A549 (cell line): ENCODE measurements around the gene NECAB3. TPM values are rescaled to one million over a fixed set of nuclear protein-coding genes. Genes with fewer than 3 reads are reported as not detected.
"Not testable (repeated sequence)": the region's sequence is repeated elsewhere in the genome, so short reads cannot be mapped to it uniquely, and the experiment has no call there.

Experiments
- ATAC-seq, 2 experiments: fragments of 200-7000 bp in 1 of 2; fragments of >200 bp in 1 of 2; cut with Nextera tagmentation in 1 of 2; cut with Tn5 transposase in 1 of 2; 3 replicates each; pipeline versions ENCODE4 v1.8.0 to v1.9.1; 2018 to 2020; ENCODE audit warnings: mild to moderate bottlenecking in 1 of 2, moderate library complexity in 1 of 2
- CTCF ChIA-PET: fragments of 300-600 bp; sonication (Branson Sonifier 250); formaldehyde crosslinking; extraction: SDS; loops from one replicate; lab custom pipeline; 2021; ENCODE audit warnings: antibody characterized with exemption, inconsistent platforms; lab: Yijun Ruan, JAX
- POLR2A ChIA-PET: fragments of 350-600 bp; formaldehyde crosslinking; extraction: SDS; loops from one replicate; lab custom pipeline; 2021; ENCODE audit warnings: antibody characterized with exemption, inconsistent platforms; lab: Yijun Ruan, JAX
- DNase-seq, 2 experiments: peaks; one replicate each; pipeline versions ENCODE4 v3.0.0 to v3.0.0-alpha.2; 2011 to 2016; ENCODE audit warnings: low read depth in 1 of 2, low spot score in 1 of 2
- FAIRE-seq: peaks from 2 replicates; lab custom pipeline; 2011; peaks lifted over from hg19 to GRCh38; lab: Jason Lieb, UNC
- H3K27ac ChIP-seq, 2 experiments: fragments of >200 bp; sonication (Bioruptor Twin); formaldehyde crosslinking; 3 replicates each; pipeline ENCODE4 v1.5.1; 2016 to 2017
- H3K4me1 ChIP-seq: fragments of >200 bp; sonication (Bioruptor Twin); formaldehyde crosslinking; 3 replicates; pipeline ENCODE4 v1.6.1; 2016
- H3K4me2 ChIP-seq: fragments of >200 bp; sonication (Bioruptor Twin); formaldehyde crosslinking; 3 replicates; pipeline ENCODE4 v1.6.1; 2016
- H3K4me3 ChIP-seq: fragments of >200 bp; sonication (Bioruptor Twin); formaldehyde crosslinking; 3 replicates; pipeline ENCODE4 v1.5.1; 2016
- H3K9me3 ChIP-seq: fragments of >200 bp; sonication (Bioruptor Twin); formaldehyde crosslinking; 3 replicates; pipeline ENCODE4 v1.6.1; 2016
- BHLHE40 ChIP-seq: IDR thresholded peaks from 2 replicates; pipeline ENCODE4 v1.6.1; 2012; ENCODE audit warnings: low read depth, low read length, inconsistent platforms
- CEBPB ChIP-seq, 2 experiments: fragments of >200 bp in 1 of 2; sonication (Bioruptor Twin) in 1 of 2; formaldehyde crosslinking in 1 of 2; IDR thresholded peaks; 2 replicates each; pipeline ENCODE4 v1.6.1; 2012 to 2016
- CHD2 ChIP-seq: fragments of 150-350 bp; IDR thresholded peaks from 2 replicates; pipeline ENCODE4 v1.6.1; 2014; ENCODE audit warnings: low read length; ENCODE audit not compliant: partially characterized antibody
- FOSB ChIP-seq: fragments of 250-450 bp; sonication (Bioruptor Pico); IDR thresholded peaks from 2 replicates; pipeline ENCODE4 v1.5.0; 2020; ENCODE audit warnings: mild to moderate bottlenecking, moderate library complexity
- FOSL2 ChIP-seq, 2 experiments: fragments of 450-650 bp in 1 of 2; fragments of >200 bp in 1 of 2; sonication (Bioruptor Twin) in 1 of 2; formaldehyde crosslinking; IDR thresholded peaks; 2 replicates each; pipeline versions ENCODE4 v1.5.0 to v1.6.1; 2016 to 2020; ENCODE audit warnings: mild to moderate bottlenecking in 1 of 2, moderate library complexity in 1 of 2
- HEYL ChIP-seq: fragments of 250-450 bp; sonication (Bioruptor Pico); IDR thresholded peaks from 2 replicates; pipeline ENCODE4 v1.8.0; 2021; ENCODE audit warnings: mild to moderate bottlenecking, moderate library complexity
- HOXB5 ChIP-seq: fragments of 250-450 bp; sonication (Bioruptor Pico); IDR thresholded peaks from 2 replicates; pipeline ENCODE4 v1.5.0; 2020; ENCODE audit warnings: mild to moderate bottlenecking, moderate library complexity
- JUN ChIP-seq, 2 experiments: fragments of >200 bp; sonication (Bioruptor Twin); formaldehyde crosslinking; IDR thresholded peaks; 2 replicates in 1 of 2; 3 replicates in 1 of 2; pipeline ENCODE4 v1.6.1; 2016 to 2017
- MAFK ChIP-seq: fragments of 450-650 bp; IDR thresholded peaks from 2 replicates; pipeline ENCODE4 v1.6.1; 2014; ENCODE audit not compliant: partially characterized antibody
- MAZ ChIP-seq: fragments of 150-350 bp; IDR thresholded peaks from 2 replicates; pipeline ENCODE4 v1.6.1; 2014; ENCODE audit warnings: antibody characterized with exemption, low read depth, low read length, borderline replicate concordance
- POLR2AphosphoS2 ChIP-seq: conservative IDR thresholded peaks from 2 replicates; pipeline ENCODE4 v1.6.1; 2012; ENCODE audit warnings: low read length, improper control_type of control experiment, inconsistent platforms
- RNF2 ChIP-seq: fragments of 200-600 bp; sonication (generic); IDR thresholded peaks from 2 replicates; pipeline ENCODE4 v1.6.1; 2016; ENCODE audit warnings: low read depth, mild to moderate bottlenecking, antibody characterized with exemption, moderate library complexity, borderline replicate concordance
- SMC3 ChIP-seq: fragments of >200 bp; sonication (Bioruptor Twin); formaldehyde crosslinking; IDR thresholded peaks from 3 replicates; pipeline ENCODE4 v1.6.1; 2018; ENCODE audit warnings: inconsistent platforms
- TFCP2L1 ChIP-seq: fragments of 250-450 bp; sonication (Bioruptor Pico); IDR thresholded peaks from 2 replicates; pipeline ENCODE4 v1.5.0; 2021; ENCODE audit warnings: mild to moderate bottlenecking
- TP53 ChIP-seq: fragments of 250-450 bp; sonication (Bioruptor Pico); IDR thresholded peaks from 2 replicates; pipeline ENCODE4 v1.5.0; 2021; ENCODE audit warnings: mild to moderate bottlenecking, moderate library complexity
- ZFP36 ChIP-seq: fragments of 450-650 bp; IDR thresholded peaks from 2 replicates; pipeline ENCODE4 v1.6.1; 2014; ENCODE audit warnings: borderline replicate concordance; ENCODE audit not compliant: partially characterized antibody
- WGBS: methylation state at CpG from one replicate; pipeline ENCODE4 v1.1.6; 2017; ENCODE audit errors: missing lambda C conversion rate; 5-methylcytosine and 5-hydroxymethylcytosine counted together
- polyA plus RNA-seq, 4 experiments: library from polyadenylated mRNA; depleted of rRNA in 3 of 4; stranded (reverse); fragments of >200 nt; fragmentation: RNase III in 1 of 4; extraction: RNeasy Plus Mini Kit Qiagen cat#74134 plus additional on column Dnase treatment in 1 of 4; gene quantifications; 2 replicates in 3 of 4; 3 replicates in 1 of 4; pipeline ENCODE4 v1.2.3, GENCODE V29; 2011 to 2017
- TF ChIP-seq, protein P1 (sequence below): IDR thresholded peaks from 2 replicates; pipeline ENCODE4 v1.6.1; 2012; ENCODE audit warnings: low read depth, borderline replicate concordance
- TF ChIP-seq, protein P2 (sequence below): fragments of 250-450 bp; sonication (Bioruptor Pico); IDR thresholded peaks from 2 replicates; pipeline ENCODE4 v1.5.0; 2020; ENCODE audit warnings: low read depth, mild to moderate bottlenecking, moderate library complexity

The NECAB3 gene
- polyA plus RNA-seq, 2 of the 4 experiments (the other 2 are of a cell fraction) = 9.3 to 19.3 TPM

DNA sequence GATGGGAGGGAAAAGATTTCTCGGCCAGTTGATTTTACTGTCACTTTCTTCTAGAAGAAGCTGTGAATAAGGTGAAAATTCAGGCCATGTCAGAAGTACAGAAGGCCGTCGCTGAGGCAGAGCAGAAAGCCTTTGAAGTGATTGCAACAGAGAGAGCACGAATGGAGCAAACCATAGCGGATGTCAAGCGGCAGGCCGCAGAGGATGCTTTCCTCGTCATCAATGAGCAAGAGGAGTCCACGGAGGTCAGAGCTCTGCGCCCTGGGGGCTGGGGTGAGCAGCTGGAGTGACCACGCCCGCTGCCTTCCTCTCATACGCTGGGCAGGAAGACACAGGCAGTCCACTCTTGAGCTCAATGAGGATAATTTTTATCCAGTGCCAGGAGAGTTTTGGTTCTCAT is 33.9 kb downstream of the NECAB3 start:
- Histone ChIP-seq H3K4me2 (no peak overlapping the region), H3K9me3 (no peaks in the 10 kb centered on the region)
- 90% methylated on average over 13 of the region's 13 CpGs for WGBS
- POLR2A ChIA-PET = no interaction called here
- DNase-seq = no peak
- CTCF ChIA-PET = interaction anchor here (1.2 to 1.6 kb wide), 2 partner anchors 13 to 18 kb away, joined by 3 to 10 read pairs; no protein-coding TSS in a partner anchor
- no peak for TF ChIP-seq HOXB5
- TF ChIP-seq, all 56 proteins: peak for 0
- ATAC-seq = no peak
- Histone ChIP-seq H3K4me1 (no peaks in the 10 kb centered on the region), H3K27ac (no peak overlapping the region), H3K4me3 (no peak overlapping the region)
- FAIRE-seq = no peak

DNA sequence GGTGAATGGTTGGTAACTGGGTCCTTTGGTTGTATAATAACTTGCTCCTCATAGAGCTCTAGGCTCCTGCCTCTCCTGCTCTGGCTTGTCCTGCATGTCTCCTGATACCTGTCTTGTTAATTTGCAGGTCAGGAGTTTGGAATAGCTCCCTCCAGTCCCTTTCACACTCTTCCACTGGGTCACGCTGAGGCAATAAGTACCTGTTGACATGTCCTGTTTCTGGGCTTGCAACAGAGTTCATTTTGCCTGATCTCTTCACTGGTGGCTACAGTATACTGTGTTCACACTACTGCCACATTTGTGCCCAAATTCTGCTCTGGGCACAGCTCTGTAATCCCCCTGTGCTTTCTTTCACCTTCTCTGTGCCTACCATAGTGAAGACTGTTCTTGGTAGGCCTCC is 37.5 kb downstream of the NECAB3 start:
- H3K27ac ChIP-seq = no peak overlapping the region
- ATAC-seq (no peak), DNase-seq (no peak), FAIRE-seq (no peak)
- ChIA-PET POLR2A (no interaction called here), CTCF (no interaction called here)
- H3K4me3 ChIP-seq = no peak overlapping the region
- H3K4me1 ChIP-seq = no peaks in the 10 kb centered on the region
- H3K4me2 ChIP-seq = no peak overlapping the region
- WGBS = 95% methylated on average over 1 of the region's 1 CpG
- H3K9me3 ChIP-seq = no peaks in the 10 kb centered on the region
- no peak for TF ChIP-seq POLR2AphosphoS2
- TF ChIP-seq FOSB (CRISPR knock-in tag) = no peak
- no peak for TF ChIP-seq ZFP36
- no peak for TF ChIP-seq BHLHE40
- TF ChIP-seq RNF2 = no peak
- TF ChIP-seq SMC3 = no peak
- TF ChIP-seq MAZ = no peak
- TF ChIP-seq, protein P1, sequence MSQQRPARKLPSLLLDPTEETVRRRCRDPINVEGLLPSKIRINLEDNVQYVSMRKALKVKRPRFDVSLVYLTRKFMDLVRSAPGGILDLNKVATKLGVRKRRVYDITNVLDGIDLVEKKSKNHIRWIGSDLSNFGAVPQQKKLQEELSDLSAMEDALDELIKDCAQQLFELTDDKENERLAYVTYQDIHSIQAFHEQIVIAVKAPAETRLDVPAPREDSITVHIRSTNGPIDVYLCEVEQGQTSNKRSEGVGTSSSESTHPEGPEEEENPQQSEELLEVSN = no peak

DNA sequence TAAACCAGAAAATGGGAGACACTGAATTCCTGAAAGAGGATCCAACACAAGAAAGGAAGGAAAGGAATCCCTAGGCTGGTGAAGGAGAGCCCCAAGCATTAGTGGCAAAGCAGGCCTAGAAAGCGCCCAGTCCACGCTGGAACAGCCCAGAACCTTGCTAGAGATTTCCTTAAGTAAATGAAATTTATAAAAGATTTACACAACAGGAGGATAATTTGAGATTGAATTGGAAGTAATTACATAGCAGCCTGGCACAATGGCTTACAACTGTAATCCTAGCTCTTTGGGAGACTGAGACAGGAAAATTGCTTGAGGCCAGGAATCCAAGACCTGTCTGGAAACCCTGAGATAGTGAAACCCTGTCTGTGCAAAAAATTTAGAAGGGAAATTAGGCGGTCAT is 38.9 kb downstream of the NECAB3 start:
- Histone ChIP-seq H3K27ac (no peak overlapping the region), H3K4me1 (no peaks in the 10 kb centered on the region), H3K9me3 (no peaks in the 10 kb centered on the region), H3K4me2 (no peak overlapping the region), H3K4me3 (no peak overlapping the region)
- no peak for ATAC-seq
- WGBS = 98% methylated on average over 3 of the region's 3 CpGs
- CTCF ChIA-PET = interaction anchor here (0.8 kb wide), 1 partner anchor 181 kb away, joined by 4 read pairs; no protein-coding TSS in a partner anchor
- POLR2A ChIA-PET = no interaction called here
- no peak for DNase-seq
- no peak for FAIRE-seq
- TF ChIP-seq FOSL2 (IDR thresholded peaks at IDR 0.05) (no peak), FOSL2 (CRISPR knock-in tag; IDR thresholded peaks at IDR 0.05) (no peak), HEYL (no peak), JUN (IDR thresholded peaks at IDR 0.05) (no peak), MAZ (no peak), TFCP2L1 (CRISPR knock-in tag) (no peak), TP53 (CRISPR knock-in tag) (no peak), MAFK (no peak), CHD2 (no peak), CEBPB (IDR thresholded peaks at IDR 0.05) (no peak)
- TF ChIP-seq, protein P1 = no peak
- TF ChIP-seq, protein P2, sequence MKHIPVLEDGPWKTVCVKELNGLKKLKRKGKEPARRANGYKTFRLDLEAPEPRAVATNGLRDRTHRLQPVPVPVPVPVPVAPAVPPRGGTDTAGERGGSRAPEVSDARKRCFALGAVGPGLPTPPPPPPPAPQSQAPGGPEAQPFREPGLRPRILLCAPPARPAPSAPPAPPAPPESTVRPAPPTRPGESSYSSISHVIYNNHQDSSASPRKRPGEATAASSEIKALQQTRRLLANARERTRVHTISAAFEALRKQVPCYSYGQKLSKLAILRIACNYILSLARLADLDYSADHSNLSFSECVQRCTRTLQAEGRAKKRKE (CRISPR knock-in tag) = no peak

DNA sequence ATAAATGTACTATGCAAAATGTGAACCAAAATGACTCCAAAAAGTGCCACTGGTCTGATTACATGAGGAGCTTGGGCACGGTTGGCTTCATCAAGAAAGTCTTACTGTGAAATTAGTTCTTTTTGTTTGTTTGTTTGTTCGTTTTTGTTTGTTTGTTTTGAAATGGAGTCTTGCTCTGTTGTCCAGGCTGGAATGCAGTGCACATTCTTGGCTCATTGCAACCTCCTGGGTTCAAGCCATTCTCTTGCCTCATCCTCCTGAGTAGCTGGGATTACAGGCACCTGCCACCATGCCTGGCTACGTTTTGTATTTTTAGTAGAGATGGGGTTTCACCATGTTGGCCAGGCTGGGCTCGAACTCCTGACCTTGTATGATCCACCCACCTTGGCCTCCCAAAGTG is 42.3 kb downstream of the NECAB3 start:
- DNase-seq, H3K4me3 ChIP-seq, POLR2A ChIA-PET, H3K9me3 ChIP-seq, H3K4me2 ChIP-seq, H3K27ac ChIP-seq, FAIRE-seq, H3K4me1 ChIP-seq, ATAC-seq: not testable (repeated sequence)
- CTCF ChIA-PET = interaction anchor here (1.8 kb wide), 1 partner anchor 174 kb away, joined by 6 read pairs; no protein-coding TSS in a partner anchor
- WGBS = 64% methylated on average over 4 of the region's 4 CpGs
